Astrocyte (in vitro differentiated cells and primary cell): ENCODE results near the gene SPSB3. TPM values are rescaled to one million over a fixed set of nuclear protein-coding genes. Genes with fewer than 3 reads are reported as not detected.

ENCODE experiments used
- DNase-seq: peaks from one replicate; pipeline ENCODE4 v3.0.0-alpha.2; 2010; ENCODE audit warnings: low read depth
- FAIRE-seq: peaks from 2 replicates; lab custom pipeline; 2011; peaks lifted over from hg19 to GRCh38; lab: Jason Lieb, UNC
- H2AFZ ChIP-seq: 2 replicates; pipeline ENCODE4 v1.6.0; 2012; ENCODE audit warnings: low read depth, low read length, inconsistent platforms
- H3K27ac ChIP-seq: 2 replicates; pipeline ENCODE4 v1.5.1; 2011; ENCODE audit warnings: low read depth, low read length, inconsistent platforms
- H3K27me3 ChIP-seq: 2 replicates; pipeline ENCODE4 v1.6.0; 2011; ENCODE audit warnings: low read length, inconsistent platforms; ENCODE audit not compliant: insufficient read depth
- H3K36me3 ChIP-seq: 2 replicates; pipeline ENCODE4 v1.5.1; 2011; ENCODE audit warnings: low read length, inconsistent platforms; ENCODE audit not compliant: insufficient read depth
- H3K4me1 ChIP-seq: 2 replicates; pipeline ENCODE4 v1.5.1; 2011; ENCODE audit warnings: low read length, inconsistent platforms; ENCODE audit not compliant: insufficient read depth
- H3K4me2 ChIP-seq: 2 replicates; pipeline ENCODE4 v1.6.0; 2012; ENCODE audit warnings: low read length, inconsistent platforms
- H3K4me3 ChIP-seq: 2 replicates; pipeline ENCODE4 v1.5.1; 2011; ENCODE audit warnings: low read depth, mild to moderate bottlenecking, low read length, inconsistent platforms; ENCODE audit not compliant: insufficient read depth
- H3K79me2 ChIP-seq: 2 replicates; pipeline ENCODE4 v1.6.0; 2012; ENCODE audit warnings: mild to moderate bottlenecking, low read length, inconsistent platforms; ENCODE audit not compliant: insufficient read depth
- H3K9ac ChIP-seq: 2 replicates; pipeline ENCODE4 v1.6.0; 2012; ENCODE audit warnings: mild to moderate bottlenecking, low read length, inconsistent platforms
- H3K9me3 ChIP-seq: 2 replicates; pipeline ENCODE4 v1.5.1; 2012; ENCODE audit warnings: low read depth, mild to moderate bottlenecking, low read length, inconsistent platforms; ENCODE audit not compliant: insufficient read depth
- H4K20me1 ChIP-seq: 2 replicates; pipeline ENCODE4 v1.6.0; 2012; ENCODE audit warnings: low read length, inconsistent platforms; ENCODE audit not compliant: insufficient read depth
- H3K27ac Mint-ChIP-seq: one replicate; pipeline ENCODE4 v1.8.0; 2021; ENCODE audit warnings: mild to moderate bottlenecking, mixed read lengths; ENCODE audit not compliant: unreplicated experiment
- H3K27me3 Mint-ChIP-seq: one replicate; pipeline ENCODE4 v1.8.0; 2021; ENCODE audit warnings: low read depth, mixed read lengths; ENCODE audit not compliant: unreplicated experiment
- H3K36me3 Mint-ChIP-seq: one replicate; pipeline ENCODE4 v1.8.0; 2021; ENCODE audit warnings: low read depth, mixed read lengths; ENCODE audit not compliant: unreplicated experiment
- H3K4me1 Mint-ChIP-seq: one replicate; pipeline ENCODE4 v1.8.0; 2021; ENCODE audit warnings: low read depth, mixed read lengths; ENCODE audit not compliant: unreplicated experiment
- H3K4me3 Mint-ChIP-seq: one replicate; pipeline ENCODE4 v1.8.0; 2021; ENCODE audit warnings: mild to moderate bottlenecking, moderate library complexity, mixed read lengths; ENCODE audit not compliant: unreplicated experiment
- H3K9me3 Mint-ChIP-seq: one replicate; pipeline ENCODE4 v1.8.0; 2021; ENCODE audit warnings: mild to moderate bottlenecking, mixed read lengths; ENCODE audit not compliant: unreplicated experiment
- EZH2 ChIP-seq: IDR thresholded peaks from 2 replicates; pipeline ENCODE4 v1.6.1; 2012; ENCODE audit warnings: mild to moderate bottlenecking, low read length, inconsistent platforms; ENCODE audit not compliant: insufficient read depth
- total RNA-seq: library from RNA; stranded (reverse); gene quantifications from 2 replicates; pipeline ENCODE4 v1.2.1, GENCODE V29; 2021
- TF ChIP-seq, protein P1 (sequence below): IDR thresholded peaks from 2 replicates; pipeline ENCODE4 v1.5.1; 2011; ENCODE audit warnings: low read depth, mild to moderate bottlenecking, inconsistent platforms, low read length, moderate library complexity; ENCODE audit not compliant: insufficient read depth

SPSB3 gene
- total RNA-seq, 1 donor from 2014 or later = 23.3 TPM

DNA sequence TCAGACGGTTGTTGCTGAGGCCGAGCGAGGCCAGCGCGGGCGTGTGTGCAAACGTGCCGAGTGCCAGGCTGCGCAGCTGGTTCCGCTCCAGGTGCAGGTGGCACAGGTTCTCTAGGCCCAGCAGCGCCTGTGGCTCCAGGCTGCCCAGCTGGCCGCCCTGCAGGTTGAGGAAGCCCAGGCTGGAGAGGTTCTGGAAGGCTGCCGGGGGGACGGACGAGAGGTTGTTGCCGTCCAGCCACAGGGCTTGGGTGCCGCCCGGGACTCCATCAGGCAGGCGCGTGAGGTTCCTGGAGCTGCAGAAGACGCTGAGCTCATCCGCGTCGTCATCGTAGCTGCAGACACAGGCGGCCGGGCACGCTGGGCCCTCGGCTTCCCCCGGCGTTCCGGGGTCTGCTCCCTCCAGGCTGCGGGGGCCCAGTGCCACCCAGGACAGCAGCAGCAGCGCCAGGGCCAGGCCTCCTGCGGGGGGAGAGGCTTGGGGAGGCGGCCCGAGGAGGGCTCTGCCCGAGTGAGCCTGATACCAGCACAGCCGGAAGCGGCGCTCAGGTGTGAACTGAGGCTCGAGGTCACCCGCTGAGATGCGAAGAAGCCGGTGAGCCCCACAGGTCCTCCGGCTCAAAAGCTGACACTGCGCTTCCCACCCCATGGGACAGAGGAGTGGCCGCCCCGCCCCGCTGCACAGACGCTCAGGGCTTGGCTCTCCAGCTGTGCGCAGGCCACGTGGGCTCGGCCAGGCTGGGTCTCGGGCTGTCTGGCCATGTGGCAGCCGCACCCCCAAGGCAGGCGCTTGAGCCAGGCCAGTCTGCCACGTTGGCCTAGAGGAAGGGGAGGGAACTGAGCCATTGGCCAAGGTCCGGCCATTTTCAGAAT lies 9.8 kb upstream of the SPSB3 start:
- H3K27me3 Mint-ChIP-seq = no peaks in the 10 kb centered on the region
- H3K79me2 ChIP-seq = peaks cover 11% of the 10 kb centered on the region
- H3K4me1 ChIP-seq = no peaks in the 10 kb centered on the region
- H3K4me1 Mint-ChIP-seq = no peaks in the 10 kb centered on the region
- no peak overlapping the region for H3K4me2 ChIP-seq
- no peak overlapping the region for H3K27ac ChIP-seq
- no peak for FAIRE-seq
- H3K4me3 ChIP-seq = no peak overlapping the region
- H3K9me3 ChIP-seq = no peaks in the 10 kb centered on the region
- no peak overlapping the region for H3K4me3 Mint-ChIP-seq
- DNase-seq = no peak
- H3K27ac Mint-ChIP-seq = no peak overlapping the region
- H3K27me3 ChIP-seq = no peaks in the 10 kb centered on the region
- no peak overlapping the region for H3K9ac ChIP-seq
- peaks cover 5% of the 10 kb centered on the region for H3K36me3 Mint-ChIP-seq
- no peak overlapping the region for H2AFZ ChIP-seq
- H3K36me3 ChIP-seq = no peaks in the 10 kb centered on the region
- TF ChIP-seq EZH2 = no peak
- TF ChIP-seq, protein P1, sequence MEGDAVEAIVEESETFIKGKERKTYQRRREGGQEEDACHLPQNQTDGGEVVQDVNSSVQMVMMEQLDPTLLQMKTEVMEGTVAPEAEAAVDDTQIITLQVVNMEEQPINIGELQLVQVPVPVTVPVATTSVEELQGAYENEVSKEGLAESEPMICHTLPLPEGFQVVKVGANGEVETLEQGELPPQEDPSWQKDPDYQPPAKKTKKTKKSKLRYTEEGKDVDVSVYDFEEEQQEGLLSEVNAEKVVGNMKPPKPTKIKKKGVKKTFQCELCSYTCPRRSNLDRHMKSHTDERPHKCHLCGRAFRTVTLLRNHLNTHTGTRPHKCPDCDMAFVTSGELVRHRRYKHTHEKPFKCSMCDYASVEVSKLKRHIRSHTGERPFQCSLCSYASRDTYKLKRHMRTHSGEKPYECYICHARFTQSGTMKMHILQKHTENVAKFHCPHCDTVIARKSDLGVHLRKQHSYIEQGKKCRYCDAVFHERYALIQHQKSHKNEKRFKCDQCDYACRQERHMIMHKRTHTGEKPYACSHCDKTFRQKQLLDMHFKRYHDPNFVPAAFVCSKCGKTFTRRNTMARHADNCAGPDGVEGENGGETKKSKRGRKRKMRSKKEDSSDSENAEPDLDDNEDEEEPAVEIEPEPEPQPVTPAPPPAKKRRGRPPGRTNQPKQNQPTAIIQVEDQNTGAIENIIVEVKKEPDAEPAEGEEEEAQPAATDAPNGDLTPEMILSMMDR = no peak
- H4K20me1 ChIP-seq = peaks cover 6% of the 10 kb centered on the region
- peaks cover 2% of the 10 kb centered on the region for H3K9me3 Mint-ChIP-seq

DNA sequence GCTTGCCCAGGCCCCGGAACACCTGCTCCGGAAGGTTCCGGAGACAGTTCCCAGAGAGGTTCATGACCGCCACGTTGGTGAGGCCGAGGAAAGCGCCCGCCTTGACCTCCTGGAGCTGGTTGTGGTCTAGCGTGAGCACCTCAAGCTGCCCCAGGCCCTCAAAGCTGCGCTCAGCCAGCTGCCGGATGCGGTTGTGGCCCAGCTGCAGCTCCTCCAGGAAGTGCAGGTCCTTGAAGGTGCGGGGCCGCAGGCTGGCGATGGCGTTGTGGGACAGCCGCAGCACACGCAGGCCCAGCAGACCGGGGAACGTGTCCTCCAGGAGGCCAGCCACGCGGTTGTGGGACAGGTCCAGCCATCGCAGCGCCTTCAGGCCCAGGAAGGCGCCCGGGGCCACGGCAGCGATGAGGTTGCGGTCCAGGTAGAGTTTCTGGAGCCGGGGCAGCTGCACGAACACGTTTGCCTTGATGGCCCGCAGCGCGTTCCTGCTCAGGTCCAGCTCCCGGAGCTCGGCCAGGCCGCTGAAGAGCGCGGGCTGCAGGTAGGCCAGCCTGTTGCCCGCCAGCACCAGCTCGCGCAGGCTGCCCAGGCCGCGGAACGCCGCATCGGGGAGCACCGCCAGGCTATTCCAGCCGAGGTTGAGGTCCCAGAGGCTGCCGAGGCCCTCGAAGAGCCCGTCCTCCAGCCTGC lies 9.0 kb upstream of the SPSB3 start:
- H2AFZ ChIP-seq = no peak overlapping the region
- TF ChIP-seq EZH2 = no peak
- TF ChIP-seq, protein P1 = no peak
- no peak overlapping the region for H3K27ac ChIP-seq
- Mint-ChIP-seq H3K36me3 (peaks cover 3% of the 10 kb centered on the region), H3K4me3 (no peak overlapping the region), H3K4me1 (no peaks in the 10 kb centered on the region), H3K27me3 (no peaks in the 10 kb centered on the region), H3K27ac (no peak overlapping the region), H3K9me3 (no peaks in the 10 kb centered on the region)
- no peak overlapping the region for H3K9ac ChIP-seq
- no peaks in the 10 kb centered on the region for H3K36me3 ChIP-seq
- no peaks in the 10 kb centered on the region for H3K4me1 ChIP-seq
- no peak overlapping the region for H3K4me2 ChIP-seq
- H3K4me3 ChIP-seq = no peak overlapping the region
- H3K27me3 ChIP-seq = no peaks in the 10 kb centered on the region
- peaks cover 13% of the 10 kb centered on the region for H4K20me1 ChIP-seq
- H3K79me2 ChIP-seq = peaks cover 19% of the 10 kb centered on the region
- no peaks in the 10 kb centered on the region for H3K9me3 ChIP-seq
- FAIRE-seq (no peak), DNase-seq (no peak)
